Neural progenitor cell (in vitro differentiated cells): Measurements from ENCODE around the gene SHMT1. TPM values are rescaled to one million over a fixed set of nuclear protein-coding genes. Genes with fewer than 3 reads are reported as not detected.

Experiments used
- DNase-seq: peaks from one replicate; pipeline ENCODE4 v3.0.0-alpha.2; 2016; ENCODE audit warnings: low spot score
- H2AFZ ChIP-seq: fragments of 200-600 bp; sonication (generic); replicated peaks from 2 replicates; pipeline ENCODE4 v1.6.1; 2016; ENCODE audit warnings: antibody characterized with exemption
- H3F3A ChIP-seq: fragments of 200-600 bp; sonication (generic); 2 replicates; pipeline ENCODE4 v1.6.1; 2016; ENCODE audit warnings: antibody characterized with exemption, low read depth
- H3K27ac ChIP-seq: fragments of 200-600 bp; sonication (generic); 2 replicates; pipeline ENCODE4 v1.5.1; 2016; ENCODE audit warnings: mild to moderate bottlenecking
- H3K27me3 ChIP-seq: fragments of 200-600 bp; sonication (generic); 2 replicates; pipeline ENCODE4 v1.6.1; 2016; ENCODE audit warnings: mild to moderate bottlenecking, moderate library complexity
- H3K36me3 ChIP-seq: fragments of 200-600 bp; sonication (generic); 2 replicates; pipeline ENCODE4 v1.5.1; 2016
- H3K4me1 ChIP-seq: fragments of 200-600 bp; sonication (generic); 2 replicates; pipeline ENCODE4 v1.6.1; 2016; ENCODE audit warnings: mixed run types
- H3K4me2 ChIP-seq: fragments of 200-600 bp; sonication (generic); 2 replicates; pipeline ENCODE4 v1.6.1; 2016
- H3K4me3 ChIP-seq: fragments of 200-600 bp; sonication (generic); 2 replicates; pipeline ENCODE4 v1.5.1; 2016
- H3K79me2 ChIP-seq: fragments of 200-600 bp; sonication (generic); 2 replicates; pipeline ENCODE4 v1.6.1; 2016; ENCODE audit warnings: low read depth
- H3K9ac ChIP-seq: fragments of 200-600 bp; sonication (generic); 2 replicates; pipeline ENCODE4 v1.6.1; 2016
- H3K9me3 ChIP-seq: fragments of 200-600 bp; sonication (generic); 2 replicates; pipeline ENCODE4 v1.5.1; 2016; ENCODE audit warnings: low read depth
- H4K20me1 ChIP-seq: fragments of 200-600 bp; sonication (generic); 2 replicates; pipeline ENCODE4 v1.6.1; 2016; ENCODE audit warnings: low read depth
- H3K27ac Mint-ChIP-seq: 3 replicates; pipeline ENCODE4 v1.8.0; 2021; ENCODE audit warnings: mixed read lengths
- H3K27me3 Mint-ChIP-seq: 2 replicates; pipeline ENCODE4 v1.8.0; 2022; ENCODE audit warnings: low read depth, mild to moderate bottlenecking, inconsistent platforms, moderate library complexity, mixed read lengths; ENCODE audit not compliant: insufficient read depth
- H3K36me3 Mint-ChIP-seq: 3 replicates; pipeline ENCODE4 v1.8.0; 2021; ENCODE audit warnings: mixed read lengths
- H3K4me1 Mint-ChIP-seq: 3 replicates; pipeline ENCODE4 v1.8.0; 2021; ENCODE audit warnings: mixed read lengths
- H3K4me3 Mint-ChIP-seq: 3 replicates; pipeline ENCODE4 v1.8.0; 2021; ENCODE audit warnings: mild to moderate bottlenecking, moderate library complexity, mixed read lengths
- H3K9me3 Mint-ChIP-seq: 3 replicates; pipeline ENCODE4 v1.8.0; 2020; ENCODE audit warnings: mixed read lengths
- EZH2 ChIP-seq: fragments of 200-600 bp; sonication (generic); IDR thresholded peaks from 2 replicates; pipeline ENCODE4 v1.6.1; 2017; ENCODE audit warnings: antibody characterized with exemption, mild to moderate bottlenecking, moderate library complexity
- EZH2phosphoT487 ChIP-seq: fragments of 200-600 bp; sonication (generic); IDR thresholded peaks from 2 replicates; pipeline ENCODE4 v1.6.1; 2017; ENCODE audit warnings: antibody characterized with exemption
- total RNA-seq: library from RNA; depleted of rRNA; stranded (reverse); fragments of >200 nt; gene quantifications from 2 replicates; pipeline ENCODE4 v1.2.3, GENCODE V29; 2015; ENCODE audit warnings: low replicate concordance
- TF ChIP-seq, protein P1 (sequence below): fragments of 200-600 bp; sonication (generic); IDR thresholded peaks from 2 replicates; pipeline ENCODE4 v1.5.1; 2017; ENCODE audit warnings: antibody characterized with exemption, mild to moderate bottlenecking

SHMT1 gene
- total RNA-seq, 1 donor from 2014 or later: 26.3 TPM

DNA sequence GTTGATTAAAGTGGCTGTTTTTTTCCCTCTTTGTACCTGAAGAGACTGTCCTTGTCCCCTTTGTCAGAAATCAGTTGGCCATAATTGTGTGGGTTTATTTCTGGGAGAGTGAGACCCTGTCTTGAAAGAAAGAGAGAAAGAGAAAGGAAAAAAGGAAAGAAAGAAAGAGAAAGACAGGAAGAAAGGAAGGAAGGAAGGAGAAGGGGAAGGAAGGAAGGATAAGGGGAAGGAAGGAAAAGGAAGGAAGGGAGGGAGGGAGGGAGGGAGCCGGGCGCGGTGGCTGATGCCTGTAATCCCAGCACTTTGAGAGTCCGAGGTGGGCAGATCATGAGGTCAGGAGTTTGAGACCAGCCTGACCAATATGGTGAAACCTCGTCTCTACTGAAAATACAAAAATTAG, 7.4 kb upstream of the SHMT1 start:
- Histone ChIP-seq H2AFZ (no peak overlapping the region), H3K4me2 (no peak overlapping the region), H3K27me3 (no peaks in the 10 kb centered on the region), H3K9ac (no peak overlapping the region), H3K79me2 (no peaks in the 10 kb centered on the region), H3K4me3 (no peak overlapping the region), H3K27ac (no peak overlapping the region), H3K36me3 (no peaks in the 10 kb centered on the region), H4K20me1 (no peaks in the 10 kb centered on the region), H3K4me1 (no peaks in the 10 kb centered on the region), H3F3A (no peaks in the 10 kb centered on the region), H3K9me3 (no peaks in the 10 kb centered on the region)
- no peak for TF ChIP-seq EZH2
- TF ChIP-seq, protein P1, sequence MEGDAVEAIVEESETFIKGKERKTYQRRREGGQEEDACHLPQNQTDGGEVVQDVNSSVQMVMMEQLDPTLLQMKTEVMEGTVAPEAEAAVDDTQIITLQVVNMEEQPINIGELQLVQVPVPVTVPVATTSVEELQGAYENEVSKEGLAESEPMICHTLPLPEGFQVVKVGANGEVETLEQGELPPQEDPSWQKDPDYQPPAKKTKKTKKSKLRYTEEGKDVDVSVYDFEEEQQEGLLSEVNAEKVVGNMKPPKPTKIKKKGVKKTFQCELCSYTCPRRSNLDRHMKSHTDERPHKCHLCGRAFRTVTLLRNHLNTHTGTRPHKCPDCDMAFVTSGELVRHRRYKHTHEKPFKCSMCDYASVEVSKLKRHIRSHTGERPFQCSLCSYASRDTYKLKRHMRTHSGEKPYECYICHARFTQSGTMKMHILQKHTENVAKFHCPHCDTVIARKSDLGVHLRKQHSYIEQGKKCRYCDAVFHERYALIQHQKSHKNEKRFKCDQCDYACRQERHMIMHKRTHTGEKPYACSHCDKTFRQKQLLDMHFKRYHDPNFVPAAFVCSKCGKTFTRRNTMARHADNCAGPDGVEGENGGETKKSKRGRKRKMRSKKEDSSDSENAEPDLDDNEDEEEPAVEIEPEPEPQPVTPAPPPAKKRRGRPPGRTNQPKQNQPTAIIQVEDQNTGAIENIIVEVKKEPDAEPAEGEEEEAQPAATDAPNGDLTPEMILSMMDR: no peak
- TF ChIP-seq EZH2phosphoT487: no peak
- Mint-ChIP-seq H3K27ac (no peak overlapping the region), H3K9me3 (peaks cover 2% of the 10 kb centered on the region), H3K27me3 (peaks cover 10% of the 10 kb centered on the region), H3K4me3 (no peak overlapping the region), H3K4me1 (no peaks in the 10 kb centered on the region), H3K36me3 (no peaks in the 10 kb centered on the region)
- no peak for DNase-seq

DNA sequence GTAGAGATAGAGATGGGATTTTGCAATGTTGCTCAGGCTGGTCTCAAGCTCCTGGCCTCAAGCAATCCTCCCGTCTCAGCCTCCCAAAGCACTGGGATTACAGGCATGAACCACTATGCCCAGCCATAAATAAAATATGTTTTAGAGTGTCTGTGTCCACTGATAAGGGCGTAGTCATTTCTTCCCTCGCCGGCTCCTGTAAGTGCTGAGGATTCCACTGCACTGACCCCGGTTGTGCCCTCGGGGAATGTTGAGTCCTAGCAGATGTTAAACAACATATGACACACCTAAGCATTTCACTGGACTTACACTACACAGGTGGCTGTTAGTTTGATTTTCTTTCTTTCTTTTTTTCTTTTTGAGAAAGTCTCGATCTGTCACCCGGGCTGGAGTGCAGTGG, 5.6 kb upstream of the SHMT1 start:
- Mint-ChIP-seq H3K36me3 (no peaks in the 10 kb centered on the region), H3K9me3 (no peaks in the 10 kb centered on the region), H3K4me3 (no peak overlapping the region), H3K27me3 (peaks cover 10% of the 10 kb centered on the region), H3K4me1 (no peaks in the 10 kb centered on the region), H3K27ac (no peak overlapping the region)
- Histone ChIP-seq H2AFZ (no peak overlapping the region), H4K20me1 (no peaks in the 10 kb centered on the region), H3F3A (no peaks in the 10 kb centered on the region), H3K27me3 (no peaks in the 10 kb centered on the region), H3K36me3 (no peaks in the 10 kb centered on the region), H3K9ac (no peak overlapping the region), H3K4me1 (no peaks in the 10 kb centered on the region), H3K27ac (no peak overlapping the region), H3K79me2 (no peaks in the 10 kb centered on the region), H3K4me3 (no peak overlapping the region), H3K9me3 (no peaks in the 10 kb centered on the region), H3K4me2 (no peak overlapping the region)
- no peak for TF ChIP-seq EZH2
- no peak for DNase-seq

DNA sequence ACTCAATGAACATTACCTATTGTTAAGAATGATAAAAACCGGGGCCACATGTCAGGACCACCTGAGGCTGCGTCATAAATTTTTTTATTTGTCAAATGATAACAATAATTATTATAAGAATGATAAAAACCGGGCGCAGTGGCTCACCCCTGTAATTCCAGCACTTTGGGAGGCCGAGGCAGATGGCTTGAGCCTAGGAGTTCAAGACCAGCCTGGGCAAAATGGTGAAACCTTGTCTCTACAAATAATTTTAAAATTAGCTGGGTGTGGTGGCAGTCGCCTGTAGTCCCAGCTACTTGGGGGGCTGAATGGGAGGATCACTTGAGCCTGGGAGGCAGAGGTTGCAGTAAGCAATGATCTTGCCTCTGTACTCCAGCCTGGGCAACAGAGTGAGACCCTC, 816 bp upstream of the SHMT1 start:
- no peaks in the 10 kb centered on the region for H3K27me3 ChIP-seq
- no peaks in the 10 kb centered on the region for H3K9me3 ChIP-seq
- DNase-seq: no peak
- H4K20me1 ChIP-seq: no peaks in the 10 kb centered on the region
- Mint-ChIP-seq H3K4me3 (peak overlapping the region; percentile 48), H3K27ac (no peak overlapping the region), H3K4me1 (peaks cover 14% of the 10 kb centered on the region), H3K27me3 (peaks cover 2% of the 10 kb centered on the region), H3K9me3 (no peaks in the 10 kb centered on the region), H3K36me3 (peaks cover 3% of the 10 kb centered on the region)
- no peak overlapping the region for H3K27ac ChIP-seq
- peak overlapping the region; percentile 80 for H3K4me2 ChIP-seq
- no peaks in the 10 kb centered on the region for H3K36me3 ChIP-seq
- no peak overlapping the region for H3K4me3 ChIP-seq
- H3K4me1 ChIP-seq: peaks cover 5% of the 10 kb centered on the region
- no peak for TF ChIP-seq EZH2phosphoT487
- TF ChIP-seq, protein P1: no peak
- no peak for TF ChIP-seq EZH2
- H3F3A ChIP-seq: no peaks in the 10 kb centered on the region
- peaks cover 35% of the 10 kb centered on the region for H3K79me2 ChIP-seq
- no peak overlapping the region for H3K9ac ChIP-seq
- H2AFZ ChIP-seq: no peak overlapping the region

DNA sequence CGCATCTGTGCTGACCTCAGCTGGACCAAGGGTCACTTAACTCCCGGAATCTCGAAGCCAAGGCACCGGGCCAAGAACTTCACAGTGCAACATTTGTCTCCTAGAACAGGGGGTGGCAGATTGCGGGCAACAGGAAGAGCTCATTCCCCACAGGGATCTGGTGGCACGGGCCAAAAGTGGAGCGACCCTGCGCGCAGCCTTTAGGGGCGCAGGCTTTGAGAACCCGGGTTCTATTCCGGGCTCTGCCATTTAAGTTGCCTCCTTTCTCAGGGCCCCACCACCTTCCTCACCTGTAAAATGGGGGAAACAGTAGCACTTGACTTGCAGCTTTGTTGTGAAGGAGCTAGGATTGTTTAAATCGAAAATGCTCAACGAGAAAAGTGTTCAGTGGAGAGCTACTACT, 651 bp downstream of the SHMT1 start:
- Histone ChIP-seq H3K9me3 (no peaks in the 10 kb centered on the region), H3K27ac (no peak overlapping the region), H3K4me1 (peaks cover 5% of the 10 kb centered on the region), H3K27me3 (no peaks in the 10 kb centered on the region), H2AFZ (peak overlapping the region; percentile 83), H3K4me2 (peak overlapping the region; percentile 80), H3K4me3 (peak overlapping the region; percentile 72), H3K9ac (peak overlapping the region; percentile 45), H3K36me3 (no peaks in the 10 kb centered on the region), H4K20me1 (no peaks in the 10 kb centered on the region), H3K79me2 (peaks cover 46% of the 10 kb centered on the region), H3F3A (no peaks in the 10 kb centered on the region)
- TF ChIP-seq, protein P1: peak; percentile 18
- TF ChIP-seq EZH2: no peak
- Mint-ChIP-seq H3K36me3 (peaks cover 3% of the 10 kb centered on the region), H3K9me3 (no peaks in the 10 kb centered on the region), H3K4me3 (peak overlapping the region; percentile 96), H3K27me3 (no peaks in the 10 kb centered on the region), H3K27ac (no peak overlapping the region), H3K4me1 (peaks cover 14% of the 10 kb centered on the region)
- peak; percentile 55 for DNase-seq
